Peyer's patch (tissue), 4 donors: ENCODE data around the gene LRRC42.
"Not testable (repeated sequence)": the region's sequence is repeated elsewhere in the genome, so short reads cannot be mapped to it uniquely, and the experiment has no call there.

Experiments used
- POLR2A ChIP-seq, 2 donors: fragments of 450-650 bp; IDR thresholded peaks; one replicate each; pipeline ENCODE4 v1.5.1; 2017; ENCODE audit warnings: antibody characterized with exemption in 2 of 2, mild to moderate bottlenecking in 2 of 2, moderate library complexity in 2 of 2
- TF ChIP-seq, protein P1 (sequence below), 6 experiments: fragments of 450-650 bp in 4 of 6; fragments of 200-600 bp in 2 of 6; sonication (generic) in 1 of 6; IDR thresholded peaks; one replicate each; pipeline ENCODE4 v1.5.1; 2017 to 2019; ENCODE audit warnings: antibody characterized with exemption in 6 of 6, mild to moderate bottlenecking in 3 of 6, moderate library complexity in 1 of 6

DNA sequence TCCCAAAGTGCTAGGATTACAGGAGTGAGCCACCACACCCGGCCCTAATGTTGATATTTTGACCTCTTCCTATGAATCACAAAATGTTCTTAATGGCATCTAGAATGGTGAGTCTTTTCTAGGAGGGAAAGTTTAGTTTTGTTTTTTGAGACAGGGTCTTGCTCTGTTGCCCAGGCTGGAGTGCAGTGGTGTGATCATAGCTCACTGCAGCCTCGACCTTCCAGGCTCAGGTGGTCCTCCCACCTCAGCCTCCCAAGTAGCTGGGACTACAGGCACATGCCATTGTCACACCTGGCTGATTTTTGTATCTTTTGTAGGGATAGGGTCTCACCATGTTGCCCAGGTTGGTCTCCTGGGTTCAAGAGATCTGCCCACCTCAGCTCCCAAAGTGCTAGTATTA, 23.2 kb downstream of the LRRC42 start:
- TF ChIP-seq, protein P1, sequence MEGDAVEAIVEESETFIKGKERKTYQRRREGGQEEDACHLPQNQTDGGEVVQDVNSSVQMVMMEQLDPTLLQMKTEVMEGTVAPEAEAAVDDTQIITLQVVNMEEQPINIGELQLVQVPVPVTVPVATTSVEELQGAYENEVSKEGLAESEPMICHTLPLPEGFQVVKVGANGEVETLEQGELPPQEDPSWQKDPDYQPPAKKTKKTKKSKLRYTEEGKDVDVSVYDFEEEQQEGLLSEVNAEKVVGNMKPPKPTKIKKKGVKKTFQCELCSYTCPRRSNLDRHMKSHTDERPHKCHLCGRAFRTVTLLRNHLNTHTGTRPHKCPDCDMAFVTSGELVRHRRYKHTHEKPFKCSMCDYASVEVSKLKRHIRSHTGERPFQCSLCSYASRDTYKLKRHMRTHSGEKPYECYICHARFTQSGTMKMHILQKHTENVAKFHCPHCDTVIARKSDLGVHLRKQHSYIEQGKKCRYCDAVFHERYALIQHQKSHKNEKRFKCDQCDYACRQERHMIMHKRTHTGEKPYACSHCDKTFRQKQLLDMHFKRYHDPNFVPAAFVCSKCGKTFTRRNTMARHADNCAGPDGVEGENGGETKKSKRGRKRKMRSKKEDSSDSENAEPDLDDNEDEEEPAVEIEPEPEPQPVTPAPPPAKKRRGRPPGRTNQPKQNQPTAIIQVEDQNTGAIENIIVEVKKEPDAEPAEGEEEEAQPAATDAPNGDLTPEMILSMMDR (IDR thresholded peaks at IDR 0.05), result not testable (repeated sequence)
- TF ChIP-seq POLR2A (IDR thresholded peaks at IDR 0.05), result not testable (repeated sequence)
